NT2/D1 (cell line): ENCODE data around the gene GPR65.

Experiments
- YY1 ChIP-seq: IDR thresholded peaks from 2 replicates; pipeline ENCODE4 v1.6.1; 2011; ENCODE audit not compliant: insufficient read length, insufficient read depth
- ZNF274 ChIP-seq: IDR thresholded peaks from 2 replicates; pipeline ENCODE4 v1.6.1; 2011; ENCODE audit warnings: mild to moderate bottlenecking, low read depth, low read length

GRCh38 chr14:88063811-88064210, 58.9 kb downstream of the GPR65 start:
- TF ChIP-seq YY1 (no peak), ZNF274 (no peak)
